KOPT-K1 (cell line): ENCODE measurements around the gene CD300A.

Source experiments
- H3K27ac ChIP-seq: fragments of 200-600 bp; sonication (generic); 2 replicates; pipeline ENCODE4 v1.5.1; 2016; ENCODE audit warnings: antibody characterized with exemption, mild to moderate bottlenecking, low read depth, low read length; ENCODE audit not compliant: poor library complexity, severe bottlenecking
- H3K36me3 ChIP-seq: fragments of 200-600 bp; sonication (generic); 2 replicates; pipeline ENCODE4 v1.5.1; 2017; ENCODE audit warnings: antibody characterized with exemption, mild to moderate bottlenecking, low read length, moderate library complexity; ENCODE audit not compliant: insufficient read depth
- H3K9me3 ChIP-seq: fragments of 200-600 bp; sonication (generic); 2 replicates; pipeline ENCODE4 v1.5.1; 2017; ENCODE audit warnings: antibody characterized with exemption, low read length, mild to moderate bottlenecking; ENCODE audit not compliant: insufficient read depth, poor library complexity, severe bottlenecking

CD300A gene

GRCh38 chr17:74466111-74466827 lies at the start of gene CD300A:
TSS of gene CD300A (plus strand) at chr17:74466634. CDS start at chr17:74466704, 70 bp downstream.
- Histone ChIP-seq H3K27ac (peak within 1 kb of the TSS; percentile 85), H3K36me3 (no peaks in the 10 kb centered on the region)

GRCh38 chr17:74417178-74418045 lies 49.0 kb upstream of the CD300A start:
- no peak overlapping the region for H3K27ac ChIP-seq
- no peaks in the 10 kb centered on the region for H3K36me3 ChIP-seq
- H3K9me3 ChIP-seq: no peaks in the 10 kb centered on the region

More at GRCh38 chr17:74466111-74466827, at the start of gene CD300A:
- no peaks in the 10 kb centered on the region for H3K9me3 ChIP-seq

DNA sequence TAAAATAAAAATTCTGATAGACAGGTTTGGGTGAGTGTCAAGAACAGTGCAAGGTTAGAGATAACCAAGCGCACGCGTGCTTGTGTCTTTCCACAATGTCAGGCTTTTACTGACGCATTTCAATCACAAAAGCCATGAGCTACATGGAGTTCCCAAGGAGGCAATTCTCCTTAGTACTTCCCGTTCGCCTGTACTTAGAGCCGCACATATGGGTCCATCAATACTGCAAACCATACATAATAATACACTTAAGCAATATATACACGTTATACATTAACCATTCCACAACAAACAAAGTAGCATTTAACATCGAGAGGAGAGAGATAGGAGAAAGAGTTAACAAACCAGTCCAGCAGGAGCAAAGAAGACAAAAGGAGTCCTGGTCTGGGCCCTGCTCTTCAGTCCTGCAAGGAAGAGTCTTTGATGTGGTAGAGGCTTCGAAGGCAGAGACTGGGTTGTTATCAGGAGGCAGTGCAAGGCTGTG lies 46.5 kb upstream of the CD300A start:
- Histone ChIP-seq H3K9me3 (no peaks in the 10 kb centered on the region), H3K27ac (no peak overlapping the region)

GRCh38 chr17:74424117-74424516 lies 42.3 kb upstream of the CD300A start:
- Histone ChIP-seq H3K9me3 (no peaks in the 10 kb centered on the region), H3K36me3 (no peaks in the 10 kb centered on the region), H3K27ac (no peak overlapping the region)

More for the DNA sequence above, 46.5 kb upstream of the CD300A start:
- H3K36me3 ChIP-seq: no peaks in the 10 kb centered on the region

- no peaks in the 10 kb centered on the region for H3K36me3 ChIP-seq
- H3K27ac ChIP-seq: no peak overlapping the region
- no peaks in the 10 kb centered on the region for H3K9me3 ChIP-seq
Measured at GRCh38 chr17:74424657-74425056, 41.8 kb upstream of the CD300A start.

GRCh38 chr17:74426551-74427047 lies 39.8 kb upstream of the CD300A start:
- no peaks in the 10 kb centered on the region for H3K9me3 ChIP-seq
- H3K27ac ChIP-seq: no peak overlapping the region
- no peaks in the 10 kb centered on the region for H3K36me3 ChIP-seq

- H3K36me3 ChIP-seq: no peaks in the 10 kb centered on the region
- no peak overlapping the region for H3K27ac ChIP-seq
- H3K9me3 ChIP-seq: no peaks in the 10 kb centered on the region
Measured at GRCh38 chr17:74427048-74427762, 39.2 kb upstream of the CD300A start.

DNA sequence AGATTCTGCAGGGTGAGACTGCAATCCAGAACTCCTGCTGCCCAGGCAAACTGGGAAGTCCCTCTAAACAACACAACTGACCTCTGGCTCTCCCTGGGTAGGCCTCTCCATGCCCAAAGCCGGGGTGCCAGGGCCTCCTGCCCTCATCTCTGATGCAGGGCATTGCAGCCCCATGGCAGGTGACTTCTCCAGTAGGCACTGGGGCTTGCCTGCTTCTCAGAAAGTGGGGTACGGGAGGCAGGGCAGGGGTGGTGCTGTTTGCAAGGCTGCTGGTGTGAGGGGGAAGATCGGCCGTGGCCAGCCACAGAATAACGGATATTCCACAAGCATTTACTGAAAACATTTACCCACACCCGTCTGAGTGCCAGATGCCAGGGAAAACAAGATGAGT lies 38.7 kb upstream of the CD300A start:
- Histone ChIP-seq H3K36me3 (no peaks in the 10 kb centered on the region), H3K27ac (no peak overlapping the region), H3K9me3 (no peaks in the 10 kb centered on the region)

DNA sequence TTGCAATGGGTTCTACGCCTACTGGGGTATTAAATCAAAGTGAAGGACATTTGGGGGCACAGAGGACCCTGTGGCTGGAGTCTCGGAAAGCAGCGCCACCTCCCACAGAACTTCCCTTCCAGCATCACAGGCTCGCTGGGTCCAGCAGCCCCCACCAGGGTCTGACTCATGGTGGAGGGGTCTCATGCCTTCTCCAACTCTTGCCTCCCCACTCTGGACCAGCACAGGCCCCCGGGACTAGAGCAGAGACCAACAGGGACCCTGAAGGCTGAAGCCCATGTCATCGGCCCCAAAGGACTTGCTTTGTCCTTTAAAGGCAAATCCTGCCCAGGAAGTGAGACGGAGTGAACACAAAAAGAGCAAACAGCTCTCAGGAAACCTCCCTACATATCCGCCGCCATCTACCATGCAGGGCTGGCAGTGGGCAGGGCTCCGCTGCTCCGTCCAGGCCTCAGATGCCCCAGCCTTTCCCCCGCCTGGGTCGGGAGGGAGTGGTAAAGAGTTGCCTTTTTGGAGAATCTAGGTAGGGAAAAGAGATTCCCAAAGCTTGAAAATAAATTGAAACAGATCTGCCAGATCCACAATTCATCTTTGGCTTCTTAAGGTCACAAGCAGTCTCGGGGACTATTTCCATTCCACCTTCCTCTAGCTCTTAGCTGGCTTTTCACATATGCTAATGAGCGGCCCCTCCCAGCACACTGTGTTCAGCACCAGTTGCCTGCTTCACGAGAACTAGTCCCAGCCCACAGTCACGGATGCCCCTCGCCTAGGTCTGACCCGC lies 36.6 kb upstream of the CD300A start:
- Histone ChIP-seq H3K36me3 (no peaks in the 10 kb centered on the region), H3K27ac (no peak overlapping the region), H3K9me3 (no peaks in the 10 kb centered on the region)

GRCh38 chr17:74430385-74430705 lies 36.1 kb upstream of the CD300A start:
- no peaks in the 10 kb centered on the region for H3K9me3 ChIP-seq
- no peak overlapping the region for H3K27ac ChIP-seq
- no peaks in the 10 kb centered on the region for H3K36me3 ChIP-seq

DNA sequence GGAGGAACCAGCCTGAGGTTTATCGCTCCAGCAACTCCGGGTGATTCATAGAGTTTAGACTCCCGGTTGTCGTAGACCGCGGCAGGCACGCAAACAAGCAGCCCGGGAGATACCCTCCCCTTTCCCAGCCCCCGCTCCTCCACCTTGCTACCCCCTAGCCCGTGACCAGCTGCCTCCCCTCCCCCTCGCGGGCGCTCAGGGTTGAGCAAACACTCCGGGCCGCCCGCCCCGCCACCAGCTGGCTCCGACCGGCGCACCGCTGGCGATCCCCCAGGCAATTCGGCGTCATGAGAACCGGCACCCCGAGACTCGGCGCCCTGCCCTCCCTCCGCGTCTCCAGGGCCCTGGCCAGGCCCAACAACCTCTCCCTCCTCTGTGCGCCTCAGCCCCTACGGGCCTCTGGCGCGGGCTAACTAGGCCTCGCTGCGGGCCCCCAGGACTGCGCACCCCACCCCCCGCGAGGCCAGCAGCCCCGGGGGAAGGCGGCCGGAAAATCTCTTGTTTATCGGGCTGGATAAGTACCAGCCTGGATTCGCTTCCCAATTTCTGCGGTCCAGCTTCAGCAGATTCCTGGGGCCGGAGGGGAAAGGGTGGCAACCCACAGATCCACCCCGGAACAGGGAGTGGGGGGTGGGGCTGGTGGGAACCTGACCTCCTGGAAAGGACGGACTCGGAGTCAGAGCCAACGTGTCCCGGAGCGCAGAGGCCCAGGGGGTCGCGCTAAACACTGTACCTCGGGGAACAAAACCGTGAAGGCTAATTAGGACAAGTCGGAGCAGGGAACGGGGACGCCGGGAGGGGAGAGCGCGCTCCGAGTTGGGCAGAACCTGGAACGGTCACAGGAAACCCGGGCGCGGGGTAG lies 35.5 kb upstream of the CD300A start:
- H3K36me3 ChIP-seq: no peaks in the 10 kb centered on the region
- no peak overlapping the region for H3K27ac ChIP-seq
- H3K9me3 ChIP-seq: no peaks in the 10 kb centered on the region

GRCh38 chr17:74431568-74432423 lies 34.6 kb upstream of the CD300A start, which contains the start of gene GPRC5C:
TSS of gene GPRC5C (plus strand) at chr17:74432088. CDS start at chr17:74439777, 7,689 bp downstream.
- Histone ChIP-seq H3K36me3 (no peaks in the 10 kb centered on the region), H3K27ac (no peak within 1 kb of the TSS), H3K9me3 (no peaks in the 10 kb centered on the region)

- Histone ChIP-seq H3K9me3 (peaks cover 5% of the 10 kb centered on the region), H3K36me3 (no peaks in the 10 kb centered on the region), H3K27ac (no peak overlapping the region)
Measured at GRCh38 chr17:74432424-74432690, 34.1 kb upstream of the CD300A start.
